Lung (tissue), 12 donors: Measurements from ENCODE around the gene PANK4. TPM values are rescaled to one million over a fixed set of nuclear protein-coding genes. Genes with fewer than 3 reads are reported as not detected.

Experiments
- ATAC-seq: fragments of 200-7000 bp; cut with Tn5 transposase; one replicate; pipeline ENCODE4 v1.9.1; 2020; ENCODE audit warnings: moderate number of reproducible peaks; ENCODE audit not compliant: insufficient read depth, low FRiP score
- DNase-seq, 3 donors: peaks; one replicate each; pipeline ENCODE4 v3.0.0-alpha.2; 2013 to 2017
- H3K27ac ChIP-seq, 2 donors: one replicate each; pipeline ENCODE4 v1.5.1; 2013; ENCODE audit warnings: mild to moderate bottlenecking in 2 of 2, moderate library complexity in 2 of 2, control low read depth in 1 of 2, inconsistent platforms in 1 of 2, low read depth in 1 of 2, low read length in 1 of 2
- H3K27me3 ChIP-seq, 3 donors: one replicate each; pipeline ENCODE4 v1.5.1; 2013; ENCODE audit warnings: low read length in 2 of 3; ENCODE audit not compliant: control insufficient read depth in 3 of 3, insufficient read depth in 3 of 3
- H3K36me3 ChIP-seq, 4 donors: one replicate each; pipeline ENCODE4 v1.5.1; 2013; ENCODE audit warnings: low read length in 4 of 4, mild to moderate bottlenecking in 1 of 4, moderate library complexity in 1 of 4; ENCODE audit not compliant: control insufficient read depth in 4 of 4, insufficient read depth in 4 of 4
- H3K4me1 ChIP-seq, 5 donors: one replicate each; pipeline ENCODE4 v1.5.1; 2013; ENCODE audit warnings: low read length in 5 of 5, mild to moderate bottlenecking in 2 of 5, moderate library complexity in 1 of 5; ENCODE audit not compliant: control insufficient read depth in 5 of 5, insufficient read depth in 5 of 5
- H3K4me3 ChIP-seq: one replicate; pipeline ENCODE4 v1.5.1; 2013; ENCODE audit warnings: mild to moderate bottlenecking, control low read depth, moderate library complexity
- H3K9ac ChIP-seq, 2 donors: one replicate each; pipeline ENCODE4 v1.5.1; 2013; ENCODE audit warnings: low read length in 2 of 2, control low read depth in 1 of 2; ENCODE audit not compliant: insufficient read depth in 1 of 2
- H3K9me3 ChIP-seq, 4 donors: one replicate each; pipeline ENCODE4 v1.5.1; 2013; ENCODE audit warnings: low read length in 3 of 4, mild to moderate bottlenecking in 1 of 4, moderate library complexity in 1 of 4; ENCODE audit not compliant: control insufficient read depth in 4 of 4, insufficient read depth in 3 of 4
- WGBS, 2 donors: extraction: QIAGEN DNeasy Blood & Tissue Kit; methylation state at CpG; one replicate each; pipeline ENCODE4 v1.1.7; 2013; 5-methylcytosine and 5-hydroxymethylcytosine counted together
- polyA plus RNA-seq, 2 donors: library from polyadenylated mRNA; stranded (reverse); fragments of 200-250 nt; gene quantifications; one replicate each; pipeline ENCODE4 v1.2.1, GENCODE V29; 2013
- total RNA-seq, 2 donors: library from RNA; depleted of rRNA in 1 of 2; stranded (reverse); fragments of >200 nt in 1 of 2; gene quantifications; one replicate each; pipeline ENCODE4 v1.2.1, GENCODE V29; 2014 to 2021
- TF ChIP-seq, protein P1 (sequence below): IDR thresholded peaks from 2 replicates; pipeline ENCODE4 v1.5.1; 2012; ENCODE audit warnings: mild to moderate bottlenecking; ENCODE audit errors: control extremely low read depth, extremely low read depth
- donor health status: control.
- donor health status: control.
- donor health status: Bipolar disorder and iron deficiency.
- donor health status: healthy.
- donor health status: DM: yes; HTN: yes; CAD: no.

PANK4 gene
- total and polyA plus RNA-seq, 4 donors = 17.6 to 36.3 (median 21.7) TPM

DNA sequence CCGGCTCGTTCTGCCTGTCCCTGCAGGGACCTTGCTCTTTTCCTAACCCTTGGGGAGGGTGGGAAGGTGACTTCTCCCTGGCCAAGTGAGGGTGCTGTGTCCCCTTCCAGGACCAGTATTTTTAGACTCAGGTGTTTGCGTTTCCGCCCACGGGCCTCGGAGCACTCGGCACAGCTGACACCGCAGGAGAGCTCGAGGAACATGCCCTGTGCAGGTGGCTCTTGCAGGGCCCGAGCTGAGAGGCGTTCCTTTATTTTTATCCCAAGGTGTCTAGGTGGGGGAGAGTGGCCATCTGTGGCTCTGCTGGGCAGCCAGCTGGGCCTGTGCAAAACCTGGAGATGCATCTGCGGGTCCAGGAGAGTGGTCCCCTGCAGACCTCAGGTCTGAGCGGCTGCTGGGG, 34.3 kb downstream of the PANK4 start:
- H3K9ac ChIP-seq = no peak overlapping the region
- H3K4me3 ChIP-seq = no peak overlapping the region
- H3K27me3 ChIP-seq = peaks cover 0 to 2% (median 0%) of the 10 kb centered on the region in 3 donors
- 59 to 73% methylated on average over 13 of the region's 13 CpGs for WGBS, 2 donors
- TF ChIP-seq, protein P1, sequence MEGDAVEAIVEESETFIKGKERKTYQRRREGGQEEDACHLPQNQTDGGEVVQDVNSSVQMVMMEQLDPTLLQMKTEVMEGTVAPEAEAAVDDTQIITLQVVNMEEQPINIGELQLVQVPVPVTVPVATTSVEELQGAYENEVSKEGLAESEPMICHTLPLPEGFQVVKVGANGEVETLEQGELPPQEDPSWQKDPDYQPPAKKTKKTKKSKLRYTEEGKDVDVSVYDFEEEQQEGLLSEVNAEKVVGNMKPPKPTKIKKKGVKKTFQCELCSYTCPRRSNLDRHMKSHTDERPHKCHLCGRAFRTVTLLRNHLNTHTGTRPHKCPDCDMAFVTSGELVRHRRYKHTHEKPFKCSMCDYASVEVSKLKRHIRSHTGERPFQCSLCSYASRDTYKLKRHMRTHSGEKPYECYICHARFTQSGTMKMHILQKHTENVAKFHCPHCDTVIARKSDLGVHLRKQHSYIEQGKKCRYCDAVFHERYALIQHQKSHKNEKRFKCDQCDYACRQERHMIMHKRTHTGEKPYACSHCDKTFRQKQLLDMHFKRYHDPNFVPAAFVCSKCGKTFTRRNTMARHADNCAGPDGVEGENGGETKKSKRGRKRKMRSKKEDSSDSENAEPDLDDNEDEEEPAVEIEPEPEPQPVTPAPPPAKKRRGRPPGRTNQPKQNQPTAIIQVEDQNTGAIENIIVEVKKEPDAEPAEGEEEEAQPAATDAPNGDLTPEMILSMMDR = no peak
- no peak for DNase-seq
- no peaks in the 10 kb centered on the region for H3K36me3 ChIP-seq
- no peak for ATAC-seq
- no peaks in the 10 kb centered on the region for H3K4me1 ChIP-seq
- peaks cover 0 to 11% (median 2%) of the 10 kb centered on the region in 4 donors for H3K9me3 ChIP-seq
- H3K27ac ChIP-seq = no peak overlapping the region

DNA sequence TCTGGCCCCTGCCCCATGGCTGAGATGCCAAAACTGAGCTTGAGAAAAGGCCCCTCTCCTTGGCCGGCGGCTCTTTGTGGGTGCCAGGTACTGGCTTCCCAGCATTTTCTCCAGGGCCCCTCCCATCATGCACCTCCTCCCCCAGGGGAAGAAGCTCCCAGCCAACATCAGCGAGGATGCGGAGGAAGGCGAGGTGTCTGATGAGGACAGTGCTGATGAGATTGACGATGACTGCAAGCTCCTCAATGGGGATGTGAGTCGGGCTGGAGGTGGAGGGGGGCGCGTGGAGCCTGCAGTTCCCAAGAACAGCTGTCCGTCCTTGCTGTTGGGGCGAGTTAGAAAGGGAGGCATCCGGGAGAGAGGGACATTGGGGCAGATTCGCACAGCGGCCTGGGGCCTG, 36.8 kb downstream of the PANK4 start:
- H3K9me3 ChIP-seq = peaks cover 0 to 11% (median 2%) of the 10 kb centered on the region in 4 donors
- no peak for ATAC-seq
- TF ChIP-seq, protein P1 = no peak
- no peaks in the 10 kb centered on the region for H3K36me3 ChIP-seq
- H3K27ac ChIP-seq = no peak overlapping the region
- H3K4me1 ChIP-seq = no peaks in the 10 kb centered on the region
- H3K4me3 ChIP-seq = no peak overlapping the region
- DNase-seq = no peak
- H3K9ac ChIP-seq = no peak overlapping the region
- 87 to 93% methylated on average over 14 of the region's 14 CpGs for WGBS, 2 donors
- peaks cover 0 to 2% (median 0%) of the 10 kb centered on the region in 3 donors for H3K27me3 ChIP-seq

DNA sequence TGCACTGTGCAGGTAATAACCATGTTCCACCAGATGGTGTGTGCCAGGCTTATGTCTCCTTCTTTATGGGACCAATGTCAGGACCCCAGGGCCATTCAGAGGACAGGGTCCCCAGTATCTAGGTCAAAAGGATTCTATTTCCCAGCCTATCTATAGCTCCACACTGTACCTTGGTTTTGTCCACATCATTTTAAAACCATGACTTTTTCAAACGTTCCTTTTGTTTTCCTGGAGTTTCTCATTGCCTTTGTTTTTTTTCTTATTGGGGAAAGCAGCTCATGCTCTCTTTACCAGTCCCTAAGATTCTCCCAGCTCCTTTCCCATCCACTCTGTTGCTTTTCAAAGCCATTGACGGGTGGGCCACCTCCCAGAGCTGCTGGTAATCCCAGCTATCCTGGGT, 37.7 kb downstream of the PANK4 start:
- H3K4me3 ChIP-seq = no peak overlapping the region
- no peak overlapping the region for H3K9ac ChIP-seq
- no peaks in the 10 kb centered on the region for H3K36me3 ChIP-seq
- TF ChIP-seq, protein P1 = no peak
- 87 to 88% methylated on average over 2 of the region's 2 CpGs for WGBS, 2 donors
- peaks cover 0 to 11% (median 2%) of the 10 kb centered on the region in 4 donors for H3K9me3 ChIP-seq
- ATAC-seq (no peak), DNase-seq (no peak)
- H3K27ac ChIP-seq = no peak overlapping the region
- no peaks in the 10 kb centered on the region for H3K4me1 ChIP-seq
- H3K27me3 ChIP-seq = peaks cover 0 to 2% (median 0%) of the 10 kb centered on the region in 3 donors

DNA sequence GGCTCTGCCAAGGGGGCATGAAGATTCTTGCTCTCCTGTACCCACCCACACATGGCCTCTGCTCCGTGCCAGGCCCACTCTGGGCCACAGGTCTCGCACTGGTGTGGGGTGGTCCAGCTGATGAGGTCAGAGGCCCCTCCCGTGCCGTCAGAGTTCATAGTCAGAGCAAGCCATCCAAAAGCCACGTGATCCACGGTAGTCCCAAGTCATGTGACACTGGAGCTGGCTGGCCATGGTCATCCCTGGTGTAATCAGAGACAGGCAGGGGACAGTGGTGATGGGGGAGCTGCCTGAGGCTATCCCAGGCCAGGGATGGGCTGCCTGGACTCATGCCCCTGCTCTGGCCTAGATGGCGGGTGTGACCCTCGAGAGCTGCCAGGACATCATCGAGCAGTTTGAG, 39.8 kb downstream of the PANK4 start:
- ATAC-seq (no peak), DNase-seq (no peak)
- H3K9me3 ChIP-seq = peaks cover 0 to 11% (median 2%) of the 10 kb centered on the region in 4 donors
- H3K9ac ChIP-seq = no peak overlapping the region
- no peak overlapping the region for H3K27ac ChIP-seq
- no peaks in the 10 kb centered on the region for H3K27me3 ChIP-seq
- no peak overlapping the region for H3K4me3 ChIP-seq
- TF ChIP-seq, protein P1 = no peak
- H3K4me1 ChIP-seq = no peaks in the 10 kb centered on the region
- H3K36me3 ChIP-seq = no peaks in the 10 kb centered on the region
- WGBS, 2 donors = 84% methylated on average over 9 of the region's 9 CpGs
